ENCODE measurements around the gene LIG3. TPM values are rescaled to one million over a fixed set of nuclear protein-coding genes. Genes with fewer than 3 reads are reported as not detected.
"Not testable (repeated sequence)": the region's sequence is repeated elsewhere in the genome, so short reads cannot be mapped to it uniquely, and the experiment has no call there.

Gene LIG3
- total RNA-seq, 1 donor from 2014 or later: 101 TPM

GRCh38 chr17:34999456-34999855 lies 19.1 kb downstream of the LIG3 start:
- no peaks in the 10 kb centered on the region for H3K4me1 Mint-ChIP-seq (ENCODE audit: low read depth)
- H3K27ac Mint-ChIP-seq: no peak overlapping the region
- no peak overlapping the region for H3K4me3 Mint-ChIP-seq (ENCODE audit: low read depth)
- no peaks in the 10 kb centered on the region for H3K27me3 Mint-ChIP-seq
- H3K36me3 Mint-ChIP-seq (ENCODE audit: insufficient read depth): peaks cover 15% of the 10 kb centered on the region
- no peak for DNase-seq (ENCODE audit: low spot score, unreplicated experiment)
- H3K9me3 Mint-ChIP-seq (ENCODE audit: low read depth): no peaks in the 10 kb centered on the region
- TF ChIP-seq, protein P1, sequence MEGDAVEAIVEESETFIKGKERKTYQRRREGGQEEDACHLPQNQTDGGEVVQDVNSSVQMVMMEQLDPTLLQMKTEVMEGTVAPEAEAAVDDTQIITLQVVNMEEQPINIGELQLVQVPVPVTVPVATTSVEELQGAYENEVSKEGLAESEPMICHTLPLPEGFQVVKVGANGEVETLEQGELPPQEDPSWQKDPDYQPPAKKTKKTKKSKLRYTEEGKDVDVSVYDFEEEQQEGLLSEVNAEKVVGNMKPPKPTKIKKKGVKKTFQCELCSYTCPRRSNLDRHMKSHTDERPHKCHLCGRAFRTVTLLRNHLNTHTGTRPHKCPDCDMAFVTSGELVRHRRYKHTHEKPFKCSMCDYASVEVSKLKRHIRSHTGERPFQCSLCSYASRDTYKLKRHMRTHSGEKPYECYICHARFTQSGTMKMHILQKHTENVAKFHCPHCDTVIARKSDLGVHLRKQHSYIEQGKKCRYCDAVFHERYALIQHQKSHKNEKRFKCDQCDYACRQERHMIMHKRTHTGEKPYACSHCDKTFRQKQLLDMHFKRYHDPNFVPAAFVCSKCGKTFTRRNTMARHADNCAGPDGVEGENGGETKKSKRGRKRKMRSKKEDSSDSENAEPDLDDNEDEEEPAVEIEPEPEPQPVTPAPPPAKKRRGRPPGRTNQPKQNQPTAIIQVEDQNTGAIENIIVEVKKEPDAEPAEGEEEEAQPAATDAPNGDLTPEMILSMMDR (IDR thresholded peaks at IDR 0.05; ENCODE audit: unreplicated experiment): no peak

GRCh38 chr17:35000965-35001364 lies 20.7 kb downstream of the LIG3 start:
- H3K36me3 Mint-ChIP-seq (ENCODE audit: insufficient read depth): peaks cover 16% of the 10 kb centered on the region
- H3K4me3 Mint-ChIP-seq (ENCODE audit: low read depth); H3K4me1 Mint-ChIP-seq (ENCODE audit: low read depth); H3K27ac Mint-ChIP-seq; DNase-seq (ENCODE audit: low spot score, unreplicated experiment); H3K27me3 Mint-ChIP-seq; H3K9me3 Mint-ChIP-seq (ENCODE audit: low read depth): not testable (repeated sequence)

DNA sequence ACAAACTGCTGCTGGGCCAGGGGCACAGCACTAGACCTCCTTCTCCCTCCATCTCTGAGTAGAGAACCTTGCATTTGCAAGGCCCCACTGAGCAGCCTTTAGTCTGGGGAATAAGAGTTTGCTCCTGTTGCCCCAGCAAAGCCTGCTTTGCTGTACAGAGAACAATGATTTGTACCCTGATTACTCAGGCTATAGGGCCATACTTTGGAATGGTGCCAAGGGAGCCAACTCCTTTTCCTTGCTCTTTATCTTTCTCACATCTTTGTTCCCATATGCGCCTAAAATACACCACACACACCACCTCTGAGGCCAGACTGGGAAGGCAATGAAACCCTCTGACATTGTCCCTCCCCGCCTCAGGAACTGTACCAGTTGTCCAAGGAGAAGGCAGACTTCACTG lies 21.2 kb downstream of the LIG3 start:
- H3K4me3 Mint-ChIP-seq (ENCODE audit: low read depth): no peak overlapping the region
- H3K9me3 Mint-ChIP-seq (ENCODE audit: low read depth): no peaks in the 10 kb centered on the region
- H3K36me3 Mint-ChIP-seq (ENCODE audit: insufficient read depth): peaks cover 16% of the 10 kb centered on the region

DNA sequence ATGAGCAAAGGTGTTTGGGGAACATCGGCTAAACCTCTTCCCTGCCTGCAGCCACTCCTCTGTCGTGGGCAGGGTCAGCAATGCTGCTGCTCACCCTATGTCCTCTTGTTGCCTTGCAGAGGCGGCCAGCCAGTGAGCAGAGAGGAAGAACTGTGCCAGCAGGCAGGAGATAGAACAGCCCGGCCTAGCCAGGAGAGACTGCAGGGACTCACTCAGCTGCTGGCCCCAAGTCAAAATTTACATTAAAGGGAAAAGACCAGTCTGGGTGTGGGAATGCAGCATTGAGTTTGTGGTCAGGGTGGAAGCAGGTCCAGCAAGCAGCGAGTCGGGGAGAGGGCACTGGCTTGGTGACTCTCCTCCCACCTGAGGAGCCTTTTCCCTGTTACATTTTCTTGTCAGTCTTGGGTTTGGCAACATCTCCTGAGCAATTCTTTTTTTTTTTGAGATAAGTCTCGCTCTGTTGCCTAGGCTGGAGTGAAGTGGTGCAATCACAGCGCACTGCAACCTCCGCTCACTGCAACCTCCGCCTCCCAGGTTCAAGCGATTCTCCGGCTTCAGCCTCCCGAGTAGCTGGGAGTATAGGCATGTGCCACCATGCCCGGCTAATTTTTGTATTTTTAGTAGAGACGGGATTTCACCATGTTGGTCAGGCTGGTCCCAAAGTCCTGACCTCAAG lies 22.7 kb downstream of the LIG3 start:
- Mint-ChIP-seq H3K27me3 (no peaks in the 10 kb centered on the region), H3K4me3 (ENCODE audit: low read depth) (no peak overlapping the region), H3K4me1 (ENCODE audit: low read depth) (no peaks in the 10 kb centered on the region), H3K9me3 (ENCODE audit: low read depth) (no peaks in the 10 kb centered on the region), H3K36me3 (ENCODE audit: insufficient read depth) (peaks cover 22% of the 10 kb centered on the region), H3K27ac (peak overlapping the region; percentile 70)
- no peak for DNase-seq (ENCODE audit: low spot score, unreplicated experiment)
- TF ChIP-seq, protein P1 (IDR thresholded peaks at IDR 0.05; ENCODE audit: unreplicated experiment): no peak

More for the DNA sequence above, 21.2 kb downstream of the LIG3 start:
- TF ChIP-seq, protein P1 (IDR thresholded peaks at IDR 0.05; ENCODE audit: unreplicated experiment): no peak
- DNase-seq (ENCODE audit: low spot score, unreplicated experiment): no peak
- Mint-ChIP-seq H3K27me3 (no peaks in the 10 kb centered on the region), H3K4me1 (ENCODE audit: low read depth) (no peaks in the 10 kb centered on the region), H3K27ac (no peak overlapping the region)

DNA sequence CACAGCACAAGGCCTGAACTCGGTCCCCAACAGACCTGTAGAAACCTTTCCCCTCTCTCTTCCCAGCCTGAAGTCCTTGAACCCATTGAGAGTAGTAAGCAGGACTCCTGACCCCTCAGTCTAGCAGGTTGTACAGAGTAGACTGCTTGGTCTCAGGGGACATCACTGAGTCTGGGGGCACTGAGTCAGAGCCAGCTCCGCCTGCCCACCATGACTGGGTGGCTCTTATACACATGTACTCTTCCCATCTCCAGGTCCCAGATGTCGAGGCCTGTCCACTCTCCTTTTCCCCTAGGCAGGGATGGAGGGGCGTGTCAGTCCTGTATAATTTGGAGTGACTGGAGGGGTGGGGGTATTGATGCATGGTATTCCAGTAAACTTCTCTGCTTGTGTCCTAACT lies 23.5 kb downstream of the LIG3 start:
- peaks cover 18% of the 10 kb centered on the region for H3K36me3 Mint-ChIP-seq (ENCODE audit: insufficient read depth)
- H3K4me1 Mint-ChIP-seq (ENCODE audit: low read depth): no peaks in the 10 kb centered on the region
- H3K4me3 Mint-ChIP-seq (ENCODE audit: low read depth): no peak overlapping the region
- DNase-seq (ENCODE audit: low spot score, unreplicated experiment): no peak
- H3K27ac Mint-ChIP-seq: no peak overlapping the region
- no peaks in the 10 kb centered on the region for H3K27me3 Mint-ChIP-seq
- TF ChIP-seq, protein P1 (IDR thresholded peaks at IDR 0.05; ENCODE audit: unreplicated experiment): no peak
- H3K9me3 Mint-ChIP-seq (ENCODE audit: low read depth): no peaks in the 10 kb centered on the region

DNA sequence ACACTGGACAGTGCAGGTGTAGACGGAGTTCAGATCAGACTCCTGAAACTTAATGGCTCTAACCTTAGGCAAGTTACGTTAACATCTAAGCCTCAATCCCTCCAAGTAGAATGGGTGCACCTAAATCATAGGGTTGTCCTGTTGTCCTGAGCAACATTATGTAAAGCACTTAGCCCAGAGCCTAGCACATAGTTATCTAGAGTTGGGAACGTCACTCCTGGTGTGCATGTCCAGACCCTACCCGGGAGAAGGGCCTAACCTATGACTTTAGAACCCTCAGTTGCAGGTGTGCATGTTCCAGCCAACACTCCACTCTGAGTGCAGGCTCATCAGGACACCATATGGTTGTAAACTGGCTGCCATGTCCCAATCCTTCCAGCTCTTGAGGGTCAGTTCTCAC lies 26.0 kb downstream of the LIG3 start:
- Mint-ChIP-seq H3K4me3 (ENCODE audit: low read depth) (no peak overlapping the region), H3K27me3 (no peaks in the 10 kb centered on the region), H3K36me3 (ENCODE audit: insufficient read depth) (peaks cover 22% of the 10 kb centered on the region), H3K4me1 (ENCODE audit: low read depth) (no peaks in the 10 kb centered on the region), H3K27ac (no peak overlapping the region), H3K9me3 (ENCODE audit: low read depth) (no peaks in the 10 kb centered on the region)
- no peak for DNase-seq (ENCODE audit: low spot score, unreplicated experiment)
- TF ChIP-seq, protein P1 (IDR thresholded peaks at IDR 0.05; ENCODE audit: unreplicated experiment): no peak
